NCI-H2196 (cell line): ENCODE results near the gene SRBD1.

ENCODE experiments used
- DNase-seq: peaks from one replicate; lab custom pipeline; 2025; ENCODE audit not compliant: unreplicated experiment; lab: John Stamatoyannopoulos, UW

Gene SRBD1

DNA sequence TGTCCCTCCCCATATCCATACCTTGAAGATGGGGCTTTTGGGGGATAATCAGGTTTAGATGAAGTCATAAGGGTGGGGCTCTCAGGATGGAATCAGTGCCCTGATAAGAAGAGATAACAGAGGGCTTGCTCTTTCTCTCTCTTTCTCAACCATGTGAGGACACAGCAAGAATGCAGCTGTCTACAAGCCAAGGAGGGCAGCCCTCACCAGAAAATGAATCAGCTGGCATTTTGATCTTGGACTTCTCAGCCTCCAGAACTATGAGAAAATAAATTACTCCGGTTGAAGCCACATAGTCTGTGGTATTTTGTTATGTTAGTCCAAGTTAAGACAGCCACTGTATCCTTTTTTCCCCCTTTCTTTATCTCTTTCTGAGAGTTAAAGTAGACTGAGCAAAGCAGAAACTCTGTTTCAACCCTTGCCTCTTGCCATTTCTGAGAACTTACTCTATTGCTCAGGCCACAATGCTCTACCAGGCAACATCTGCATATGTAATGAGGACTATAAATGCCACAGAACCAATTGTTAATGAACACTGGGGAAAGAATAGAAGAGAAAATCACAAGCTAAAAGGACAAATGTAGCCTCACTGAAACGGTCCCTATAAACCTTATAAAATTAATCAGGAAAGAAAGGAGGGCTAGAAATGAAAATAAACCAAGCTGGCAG is 56.9 kb downstream of the SRBD1 start:
- no peak for DNase-seq

DNA sequence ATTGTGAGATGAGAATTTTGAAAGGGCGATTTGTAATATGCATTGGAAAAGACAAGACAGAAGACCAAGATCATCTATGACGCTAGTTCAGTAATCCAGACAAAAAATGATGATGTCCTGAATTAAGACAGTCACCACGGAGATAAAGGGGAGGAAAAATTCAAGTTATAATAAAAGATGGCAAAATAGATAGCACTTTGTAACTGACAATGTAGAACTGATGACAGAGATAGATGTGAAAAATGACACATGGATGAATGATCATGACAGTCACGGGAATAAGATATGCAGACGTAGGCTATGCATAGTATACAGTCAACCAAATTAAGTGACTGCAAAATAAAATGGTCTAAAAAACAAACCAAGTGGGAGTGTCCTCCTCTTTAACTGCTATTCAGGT is 59.2 kb downstream of the SRBD1 start:
- no peak for DNase-seq

GRCh38 chr2:45545943-45546342 is 65.1 kb downstream of the SRBD1 start:
- DNase-seq: no peak

DNA sequence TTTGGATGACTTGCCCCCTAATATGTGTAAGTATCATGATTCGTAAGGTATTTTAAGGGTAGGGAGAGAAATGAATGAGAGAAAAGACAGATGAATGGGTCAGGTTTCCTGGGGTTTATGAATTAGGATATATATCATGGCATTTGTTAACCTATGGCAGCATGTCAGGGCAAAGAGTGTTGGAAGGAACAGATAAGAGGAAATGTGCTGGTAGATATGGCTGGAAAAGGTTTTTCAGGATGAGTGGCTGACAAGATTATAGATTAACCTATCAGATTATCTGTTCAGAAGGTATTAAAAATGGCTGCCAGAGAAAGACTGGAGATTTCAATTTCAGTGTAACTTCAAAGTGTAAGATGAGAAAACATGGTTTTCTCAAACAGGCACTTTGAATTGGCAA is 67.8 kb downstream of the SRBD1 start:
- DNase-seq: no peak

GRCh38 chr2:45542013-45542412 is 69.1 kb downstream of the SRBD1 start:
- no peak for DNase-seq

DNA sequence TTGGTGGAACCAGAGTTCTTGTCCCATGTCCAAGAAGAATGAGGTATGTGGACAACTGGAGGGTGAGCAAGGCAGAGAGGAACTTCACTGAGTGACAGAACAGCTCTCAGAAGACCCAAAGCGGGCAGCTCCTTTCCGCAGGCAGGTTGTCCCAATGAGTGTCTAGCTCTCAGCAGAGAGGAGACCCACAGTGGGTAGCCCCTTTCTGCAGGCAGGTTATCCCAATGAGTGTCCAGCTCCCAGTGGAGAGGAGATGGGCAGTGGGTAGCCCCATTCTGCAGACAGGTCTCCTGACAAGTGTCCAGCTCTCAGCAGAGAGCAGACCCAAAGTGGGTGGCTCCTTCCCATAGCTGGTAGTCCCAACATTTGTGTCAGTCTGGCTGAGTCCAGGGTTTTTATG is 69.6 kb downstream of the SRBD1 start:
- peak; percentile 1 for DNase-seq

DNA sequence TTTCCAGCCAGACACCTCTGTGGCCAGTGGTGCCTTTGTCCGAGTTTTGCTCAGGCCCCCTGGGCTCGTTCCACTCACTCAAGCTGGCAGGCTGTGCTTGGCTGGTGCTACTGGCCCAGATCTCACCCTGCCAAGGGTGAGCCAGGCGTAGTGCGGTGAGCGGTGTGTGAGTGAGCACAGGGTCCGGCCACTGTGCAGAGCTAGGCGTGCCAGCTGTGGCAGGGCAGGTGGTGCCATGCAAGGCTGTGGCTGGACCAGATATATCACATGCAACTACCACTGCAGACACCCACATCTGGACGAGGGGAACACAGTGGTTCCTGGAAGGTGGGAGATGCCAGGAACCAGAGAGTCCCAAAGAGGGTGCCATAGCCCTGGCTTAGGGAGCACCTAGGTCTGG is 70.1 kb downstream of the SRBD1 start:
- no peak for DNase-seq

GRCh38 chr2:45533771-45534170 is 77.3 kb downstream of the SRBD1 start:
- no peak for DNase-seq

DNA sequence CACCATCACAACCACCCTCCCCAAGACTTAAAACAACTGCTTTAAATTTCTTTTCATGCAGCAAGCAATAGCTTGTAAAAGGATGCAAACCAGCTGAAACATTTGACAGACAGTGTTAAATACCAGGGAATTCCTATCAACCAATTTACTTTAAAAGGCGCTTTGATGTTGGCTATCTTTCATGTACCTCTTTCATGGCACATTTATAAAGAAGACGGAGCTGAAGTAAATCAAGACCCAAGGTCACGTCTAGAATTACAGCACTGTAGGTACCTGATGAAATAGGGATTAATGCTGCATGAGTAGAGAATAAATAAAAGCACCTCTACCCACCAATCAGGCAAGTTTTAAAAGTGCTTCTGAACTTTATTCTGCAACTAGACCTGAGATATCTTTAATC is 78.9 kb downstream of the SRBD1 start:
- DNase-seq: no peak

- DNase-seq: no peak
Measured at GRCh38 chr2:45524016-45524415, 87.1 kb downstream of the SRBD1 start.

DNA sequence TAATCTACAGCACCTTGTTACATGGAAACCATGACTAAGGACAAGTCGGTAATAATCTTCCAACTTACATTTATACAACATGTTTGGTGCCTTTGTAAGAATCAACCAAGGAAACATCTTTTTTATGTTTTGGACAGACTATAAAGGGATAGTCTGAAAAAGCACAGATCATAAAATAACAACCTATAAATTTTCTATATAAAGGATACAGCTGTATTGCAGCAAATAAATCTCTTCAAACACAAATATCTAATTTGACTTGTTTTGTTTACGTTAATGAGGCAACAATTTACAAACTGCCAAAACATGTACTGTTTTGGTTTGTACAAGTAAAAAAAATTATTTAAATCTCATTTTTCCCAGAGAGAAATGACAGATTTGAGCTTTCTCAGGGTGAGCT is 92.5 kb downstream of the SRBD1 start:
- no peak for DNase-seq

- no peak for DNase-seq
Measured at GRCh38 chr2:45510701-45511420, 100.2 kb downstream of the SRBD1 start.

GRCh38 chr2:45506756-45507155 is 104.3 kb downstream of the SRBD1 start:
- no peak for DNase-seq

- no peak for DNase-seq
Measured at GRCh38 chr2:45505138-45505537, 105.9 kb downstream of the SRBD1 start.

GRCh38 chr2:45498661-45499550 is 112.2 kb downstream of the SRBD1 start:
- no peak for DNase-seq

DNA sequence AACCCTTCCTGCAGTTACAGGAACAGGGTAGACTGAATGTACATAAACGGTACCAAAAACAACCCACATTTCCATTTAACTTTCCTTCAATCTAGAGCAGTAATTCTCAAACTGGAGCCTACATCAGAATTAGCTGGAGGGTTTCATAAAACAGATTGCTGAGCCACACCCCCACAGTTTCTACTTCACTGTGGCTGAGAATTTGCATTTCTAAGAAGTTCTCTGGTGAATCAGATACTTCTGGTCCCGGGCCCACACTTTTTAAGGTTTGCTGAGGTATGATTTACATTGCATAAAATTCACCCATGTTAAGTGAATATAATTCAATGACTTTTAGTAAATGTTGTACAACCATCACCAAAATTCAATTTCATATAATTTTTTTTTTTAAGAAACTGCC is 113.7 kb downstream of the SRBD1 start:
- no peak for DNase-seq

- DNase-seq: no peak
Measured at GRCh38 chr2:45496869-45497268, 114.2 kb downstream of the SRBD1 start.

DNA sequence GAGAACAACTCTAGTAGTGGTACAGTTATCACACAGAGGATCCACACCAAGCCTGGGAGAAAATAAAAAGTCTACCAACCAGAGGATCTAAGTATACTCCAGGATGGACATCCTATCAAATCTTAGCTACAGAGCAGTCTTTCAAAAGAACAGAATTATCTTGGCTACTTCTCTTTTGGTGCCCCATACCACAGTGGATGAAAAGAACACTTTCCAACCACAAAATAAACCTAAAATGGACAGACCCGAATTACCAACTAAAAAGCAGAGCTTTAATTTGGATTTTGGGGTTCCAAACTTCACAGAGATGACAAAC is 116.1 kb downstream of the SRBD1 start:
- no peak for DNase-seq

- peak; percentile 84 for DNase-seq
Measured at GRCh38 chr2:45494275-45494977, 116.6 kb downstream of the SRBD1 start.

- DNase-seq: no peak
Measured at GRCh38 chr2:45484965-45485364, 126.1 kb downstream of the SRBD1 start.

DNA sequence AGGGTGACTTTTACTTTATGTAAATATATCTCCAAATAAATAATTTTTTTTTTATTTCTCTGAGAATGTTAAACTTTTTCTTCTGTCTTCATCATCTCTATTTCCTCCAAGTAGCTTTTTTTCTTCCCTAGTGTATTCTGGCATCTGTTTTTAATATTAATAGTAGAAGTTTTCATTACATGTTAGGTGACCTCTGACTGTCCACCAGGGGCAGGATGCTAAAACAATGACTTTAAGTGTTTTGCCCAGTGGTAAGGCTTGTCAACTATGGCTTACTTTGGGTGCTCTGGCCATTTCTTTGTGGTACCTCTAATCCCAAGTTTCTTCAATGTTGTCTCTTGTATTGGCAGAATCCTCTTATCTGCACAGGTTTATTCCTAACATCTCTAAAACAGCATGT is 127.1 kb downstream of the SRBD1 start:
- no peak for DNase-seq
